Measurements from ENCODE around the gene NXF1.

The NXF1 gene

DNA sequence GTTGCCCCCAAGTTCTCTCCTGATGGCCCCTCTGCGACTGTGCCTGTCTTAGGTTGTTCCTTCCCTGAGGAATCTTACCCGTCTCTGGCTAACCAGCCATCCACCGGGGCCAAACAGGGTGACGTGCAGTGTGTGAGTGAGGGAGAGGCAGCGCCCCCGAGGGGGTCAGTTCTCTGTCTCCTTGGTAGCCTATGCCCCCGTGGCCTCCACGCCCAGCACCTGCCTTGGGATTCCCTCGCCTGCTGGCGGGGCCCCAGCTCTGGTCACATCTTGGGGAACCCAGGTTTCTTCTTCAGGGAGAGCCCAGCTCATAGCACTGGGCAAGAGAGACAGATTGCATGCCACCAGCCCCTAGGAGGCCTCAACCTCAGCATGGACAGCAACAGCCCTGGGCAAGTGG lies 5.8 kb downstream of the NXF1 start:
- H3K27me3 ChIP-seq, result no peaks in the 10 kb centered on the region
- peak overlapping the region in 4 of 11 experiments; percentile 5 to 35 (median 24); a peak in 4 of 22 replicates for H3K9ac ChIP-seq
- H4K20me1 ChIP-seq, result peaks cover 6 to 99% (median 72%) of the 10 kb centered on the region in 11 experiments; a peak in 20 of 22 replicates
- no peaks in the 10 kb centered on the region for H3K9me3 ChIP-seq (replicated peaks in 1 of 11)
- H3K4me2 ChIP-seq, result no peak overlapping the region
- no peak overlapping the region for H3K27ac ChIP-seq
- TF ChIP-seq Cebpa-rat (IDR thresholded peaks at IDR 0.05), result no peak
- peaks cover 12 to 40% (median 26%) of the 10 kb centered on the region in 10 experiments for H3K4me1 ChIP-seq
- peaks cover 92 to 96% (median 95%) of the 10 kb centered on the region in 11 experiments for H3K36me3 ChIP-seq
- H3K4me3 ChIP-seq, result no peak overlapping the region

GRCh38 chr11:62796281-62796680 lies 9.0 kb downstream of the NXF1 start:
- TF ChIP-seq Cebpa-rat (IDR thresholded peaks at IDR 0.05), result no peak
- Histone ChIP-seq H4K20me1 (peaks cover 0 to 91% (median 47%) of the 10 kb centered on the region in 11 experiments; a peak in 17 of 22 replicates), H3K27ac (no peak overlapping the region), H3K36me3 (peaks cover 92 to 97% (median 93%) of the 10 kb centered on the region in 11 experiments), H3K9ac (peak overlapping the region in 1 of 11 experiments; percentile 9; a peak in 1 of 22 replicates), H3K9me3 (replicated peaks in 1 of 11) (no peaks in the 10 kb centered on the region), H3K4me3 (no peak overlapping the region), H3K4me1 (peaks cover 9 to 36% (median 27%) of the 10 kb centered on the region in 10 experiments), H3K27me3 (no peaks in the 10 kb centered on the region), H3K4me2 (no peak overlapping the region)

GRCh38 chr11:62794201-62794775 lies 11.0 kb downstream of the NXF1 start:
- H3K36me3 ChIP-seq, result peaks cover 83 to 95% (median 89%) of the 10 kb centered on the region in 11 experiments
- TF ChIP-seq Cebpa-rat (IDR thresholded peaks at IDR 0.05), result no peak

GRCh38 chr11:62792202-62792575 lies 13.1 kb downstream of the NXF1 start:
- H3K27ac ChIP-seq, result peak overlapping the region; percentile 40 to 91 (median 85); a peak in 21 of 22 replicates
- H3K9me3 ChIP-seq (replicated peaks in 1 of 11), result no peaks in the 10 kb centered on the region
- H3K4me3 ChIP-seq, result peak overlapping the region; percentile 75 to 98 (median 87); a peak in 19 of 20 replicates
- no peaks in the 10 kb centered on the region for H3K27me3 ChIP-seq
- peaks cover 0 to 87% (median 41%) of the 10 kb centered on the region in 11 experiments; a peak in 17 of 22 replicates for H4K20me1 ChIP-seq
- peaks cover 69 to 82% (median 77%) of the 10 kb centered on the region in 11 experiments for H3K36me3 ChIP-seq
- peak overlapping the region; percentile 84 to 97 (median 95) for H3K4me2 ChIP-seq
- peaks cover 39 to 69% (median 59%) of the 10 kb centered on the region in 10 experiments for H3K4me1 ChIP-seq
- H3K9ac ChIP-seq, result peak overlapping the region; percentile 69 to 97 (median 88)
- no peak for TF ChIP-seq Cebpa-rat (IDR thresholded peaks at IDR 0.05)

More at GRCh38 chr11:62794201-62794775, 11.0 kb downstream of the NXF1 start:
- peak overlapping the region in 9 of 11 experiments; percentile 4 to 41 (median 28); a peak in 9 of 22 replicates for H3K9ac ChIP-seq
- H3K4me1 ChIP-seq, result peaks cover 24 to 52% (median 44%) of the 10 kb centered on the region in 10 experiments
- H4K20me1 ChIP-seq, result peaks cover 0 to 91% (median 44%) of the 10 kb centered on the region in 11 experiments; a peak in 19 of 22 replicates
- no peaks in the 10 kb centered on the region for H3K27me3 ChIP-seq
- H3K4me2 ChIP-seq, result peak overlapping the region in 7 of 11 experiments; percentile 3 to 43 (median 28); a peak in 9 of 22 replicates
- no peaks in the 10 kb centered on the region for H3K9me3 ChIP-seq (replicated peaks in 1 of 11)
- no peak overlapping the region for H3K4me3 ChIP-seq
- peak overlapping the region in 2 of 11 experiments; percentile 6 to 10; a peak in 1 of 22 replicates for H3K27ac ChIP-seq

- Histone ChIP-seq H3K27ac (peak within 1 kb of the TSS; percentile 49 to 91 (median 86)), H3K9ac (peak within 1 kb of the TSS; percentile 85 to 97 (median 89))
- no peak for TF ChIP-seq Cebpa-rat (IDR thresholded peaks at IDR 0.05)
Measured at GRCh38 chr11:62791501-62792201, 13.6 kb downstream of the NXF1 start, which contains the start of gene TMEM223. TSS of gene TMEM223 (minus strand) at chr11:62792006. CDS start at chr11:62791994, 12 bp downstream.

GRCh38 chr11:62789576-62789975 lies 15.7 kb downstream of the NXF1 start:
- peaks cover 43 to 71% (median 64%) of the 10 kb centered on the region in 11 experiments for H3K36me3 ChIP-seq
- H3K9ac ChIP-seq, result peak overlapping the region in 10 of 11 experiments; percentile 7 to 97 (median 90); a peak in 11 of 22 replicates
- peak overlapping the region; percentile 84 to 98 (median 95); a peak in 19 of 22 replicates for H3K4me2 ChIP-seq
- no peaks in the 10 kb centered on the region for H3K27me3 ChIP-seq
- no peak for TF ChIP-seq Cebpa-rat (IDR thresholded peaks at IDR 0.05)
- H3K4me3 ChIP-seq, result peak overlapping the region in 2 of 10 experiments; percentile 17 to 37; a peak in 2 of 20 replicates
- H4K20me1 ChIP-seq, result peaks cover 0 to 65% (median 30%) of the 10 kb centered on the region in 11 experiments; a peak in 16 of 22 replicates
- H3K27ac ChIP-seq, result peak overlapping the region in 1 of 11 experiments; percentile 0; a peak in 1 of 22 replicates
- H3K9me3 ChIP-seq (replicated peaks in 1 of 11), result no peaks in the 10 kb centered on the region
- peaks cover 47 to 68% (median 63%) of the 10 kb centered on the region in 10 experiments for H3K4me1 ChIP-seq

More at GRCh38 chr11:62791501-62792201, 13.6 kb downstream of the NXF1 start, which contains the start of gene TMEM223:
- Histone ChIP-seq H3K4me3 (peak within 1 kb of the TSS; percentile 75 to 98 (median 87)), H3K27me3 (no peaks in the 10 kb centered on the region), H3K4me2 (peak within 1 kb of the TSS; percentile 84 to 97 (median 95)), H3K36me3 (peaks cover 64 to 77% (median 71%) of the 10 kb centered on the region in 11 experiments), H4K20me1 (peaks cover 0 to 82% (median 41%) of the 10 kb centered on the region in 11 experiments; a peak in 17 of 22 replicates), H3K9me3 (replicated peaks in 1 of 11) (no peaks in the 10 kb centered on the region), H3K4me1 (peaks cover 39 to 69% (median 59%) of the 10 kb centered on the region in 10 experiments)

GRCh38 chr11:62788991-62789390 lies 16.2 kb downstream of the NXF1 start:
- Histone ChIP-seq H3K4me1 (peaks cover 47 to 62% (median 58%) of the 10 kb centered on the region in 10 experiments), H3K36me3 (peaks cover 37 to 70% (median 61%) of the 10 kb centered on the region in 11 experiments), H3K4me2 (peak overlapping the region; percentile 77 to 98 (median 95); a peak in 20 of 22 replicates)

DNA sequence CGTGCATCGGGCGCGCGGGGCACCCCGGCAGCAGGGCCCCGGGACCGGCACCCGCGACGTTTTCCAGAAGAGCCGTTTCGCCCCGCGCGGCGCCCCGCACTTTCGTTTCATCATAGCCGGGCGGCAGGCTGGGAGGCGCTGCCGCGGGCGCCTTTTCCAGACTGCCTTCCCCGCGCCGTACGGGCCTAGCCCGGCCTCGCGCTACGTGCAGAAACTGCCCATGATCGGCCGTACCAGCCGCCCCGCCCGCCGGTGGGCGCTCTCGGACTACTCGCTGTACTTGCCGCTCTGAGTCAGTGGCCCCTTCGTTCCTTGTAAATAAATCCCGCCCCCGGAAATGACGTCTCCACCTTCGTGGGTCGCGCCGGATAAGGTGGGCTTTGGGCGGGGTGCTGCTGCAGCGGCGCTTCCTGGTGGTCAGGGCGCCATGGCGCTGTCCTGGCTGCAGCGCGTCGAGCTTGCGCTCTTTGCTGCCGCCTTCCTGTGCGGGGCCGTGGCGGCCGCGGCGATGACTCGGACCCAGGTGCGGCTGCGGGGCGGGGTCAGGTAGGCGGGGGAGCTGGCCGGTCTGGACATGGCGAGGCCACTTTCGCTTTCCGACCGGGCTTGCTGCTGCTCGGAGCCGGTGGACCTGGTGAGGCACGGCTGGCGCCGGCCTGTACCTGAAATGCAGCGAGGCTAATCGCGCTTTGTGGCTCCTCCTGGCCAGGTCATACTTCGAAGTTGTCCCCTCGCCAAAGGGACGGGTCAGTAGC lies 18.1 kb downstream of the NXF1 start, which contains the start of gene TMEM179B:
Gene TMEM179B (plus strand): TSS at position 398 of the 755 bp plus-strand sequence. CDS start 30 bp downstream, at position 428.
- H3K4me3 ChIP-seq, result peak within 1 kb of the TSS; percentile 83 to 99 (median 95)
- H3K9ac ChIP-seq, result peak within 1 kb of the TSS; percentile 86 to 97 (median 95)
- H3K4me1 ChIP-seq, result peaks cover 40 to 46% (median 44%) of the 10 kb centered on the region in 10 experiments
- peak within 1 kb of the TSS; percentile 83 to 96 (median 92) for H3K27ac ChIP-seq
- peaks cover 0 to 43% (median 22%) of the 10 kb centered on the region in 11 experiments; a peak in 14 of 22 replicates for H4K20me1 ChIP-seq
- H3K27me3 ChIP-seq, result no peaks in the 10 kb centered on the region
- peaks cover 27 to 68% (median 58%) of the 10 kb centered on the region in 11 experiments for H3K36me3 ChIP-seq
- TF ChIP-seq Cebpa-rat (IDR thresholded peaks at IDR 0.05), result no peak
- peak within 1 kb of the TSS; percentile 77 to 98 (median 95) for H3K4me2 ChIP-seq
- H3K9me3 ChIP-seq (replicated peaks in 1 of 11), result no peaks in the 10 kb centered on the region

More at GRCh38 chr11:62788991-62789390, 16.2 kb downstream of the NXF1 start:
- peak overlapping the region; percentile 7 to 97 (median 94); a peak in 13 of 22 replicates for H3K9ac ChIP-seq
- no peaks in the 10 kb centered on the region for H3K27me3 ChIP-seq
- H4K20me1 ChIP-seq, result peaks cover 0 to 60% (median 28%) of the 10 kb centered on the region in 11 experiments; a peak in 16 of 22 replicates
- H3K9me3 ChIP-seq (replicated peaks in 1 of 11), result no peaks in the 10 kb centered on the region
- H3K27ac ChIP-seq, result 0 out of 22 replicates have a peak overlapping the region, but pooled peaks of 1 of the 11 experiments have one; percentile 0
- TF ChIP-seq Cebpa-rat (IDR thresholded peaks at IDR 0.05), result no peak
- peak overlapping the region in 2 of 10 experiments; percentile 94 to 96; a peak in 2 of 20 replicates for H3K4me3 ChIP-seq

All from BLaER1 treated with 17β-estradiol and CSF1 and Interleukin-3, amounts not matched to agents 10 nM and 100 nM (cell line).